ENCODE measurements around the gene ODAD2. TPM values are rescaled to one million over a fixed set of nuclear protein-coding genes. Genes with fewer than 3 reads are reported as not detected.

Gene ODAD2
- total RNA-seq, 1 donor, result 1.1 TPM

GRCh38 chr10:27865221-27865635 is 133.7 kb downstream of the ODAD2 start:
- no peak for DNase-seq (ENCODE audit: low read depth in 2 of 3, low spot score in 2 of 3)

GRCh38 chr10:27861781-27862180 is 137.1 kb downstream of the ODAD2 start:
- no peak for DNase-seq (ENCODE audit: low read depth in 2 of 3, low spot score in 2 of 3)

- DNase-seq (ENCODE audit: low read depth in 2 of 3, low spot score in 2 of 3), result no peak
These were observed 141.3 kb downstream of the ODAD2 start for GRCh38 chr10:27857616-27858015.

- no peak for DNase-seq (ENCODE audit: low read depth in 2 of 3, low spot score in 2 of 3)
These were observed 154.7 kb downstream of the ODAD2 start for GRCh38 chr10:27844223-27844622.

- DNase-seq (ENCODE audit: low read depth in 2 of 3, low spot score in 2 of 3), result no peak
These were observed 160.0 kb downstream of the ODAD2 start for GRCh38 chr10:27838901-27839300.

- DNase-seq (ENCODE audit: low read depth in 2 of 3, low spot score in 2 of 3), result no peak
These were observed 160.5 kb downstream of the ODAD2 start for GRCh38 chr10:27838361-27838760.

- DNase-seq (ENCODE audit: low read depth in 2 of 3, low spot score in 2 of 3), result no peak
These were observed 164.4 kb downstream of the ODAD2 start for GRCh38 chr10:27834476-27834875.

GRCh38 chr10:27833792-27834191 is 165.1 kb downstream of the ODAD2 start:
- no peak for DNase-seq (ENCODE audit: low read depth in 2 of 3, low spot score in 2 of 3)

- no peak for DNase-seq (ENCODE audit: low read depth in 2 of 3, low spot score in 2 of 3)
These were observed 166.1 kb downstream of the ODAD2 start for GRCh38 chr10:27832826-27833225.

- no peak for DNase-seq (ENCODE audit: low read depth in 2 of 3, low spot score in 2 of 3)
These were observed 172.5 kb downstream of the ODAD2 start for GRCh38 chr10:27826369-27826768.

GRCh38 chr10:27822301-27822700 is 176.6 kb downstream of the ODAD2 start:
- no peak for DNase-seq (ENCODE audit: low read depth in 2 of 3, low spot score in 2 of 3)

GRCh38 chr10:27820637-27821036 is 178.2 kb downstream of the ODAD2 start:
- no peak for DNase-seq (ENCODE audit: low read depth in 2 of 3, low spot score in 2 of 3)

- DNase-seq (ENCODE audit: low read depth in 2 of 3, low spot score in 2 of 3), result no peak
These were observed 178.9 kb downstream of the ODAD2 start for GRCh38 chr10:27819781-27820531.

- no peak for DNase-seq (ENCODE audit: low read depth in 2 of 3, low spot score in 2 of 3)
These were observed 182.6 kb downstream of the ODAD2 start for GRCh38 chr10:27816320-27816719.

- no peak for DNase-seq (ENCODE audit: low read depth in 2 of 3, low spot score in 2 of 3)
These were observed 183.0 kb downstream of the ODAD2 start for GRCh38 chr10:27815846-27816245.

- no peak for DNase-seq (ENCODE audit: low read depth in 2 of 3, low spot score in 2 of 3)
These were observed 183.6 kb downstream of the ODAD2 start for GRCh38 chr10:27815261-27815660.

- no peak for DNase-seq (ENCODE audit: low read depth in 2 of 3, low spot score in 2 of 3)
These were observed 193.7 kb downstream of the ODAD2 start for GRCh38 chr10:27805180-27805579.

- no peak for DNase-seq (ENCODE audit: low read depth in 2 of 3, low spot score in 2 of 3)
These were observed 194.7 kb downstream of the ODAD2 start for GRCh38 chr10:27804136-27804535.

GRCh38 chr10:27801171-27801785 is 197.6 kb downstream of the ODAD2 start:
- no peak for DNase-seq (ENCODE audit: low read depth in 2 of 3, low spot score in 2 of 3)

- DNase-seq (ENCODE audit: low read depth in 2 of 3, low spot score in 2 of 3), result no peak
These were observed 199.8 kb downstream of the ODAD2 start for GRCh38 chr10:27799046-27799445.

- no peak for DNase-seq (ENCODE audit: low read depth in 2 of 3, low spot score in 2 of 3)
These were observed 204.7 kb downstream of the ODAD2 start for GRCh38 chr10:27794157-27794556.

GRCh38 chr10:27792216-27792615 is 206.7 kb downstream of the ODAD2 start:
- no peak for DNase-seq (ENCODE audit: low read depth in 2 of 3, low spot score in 2 of 3)
